GM23338 (cell line): ENCODE results near the gene GLCCI1. TPM values are rescaled to one million over a fixed set of nuclear protein-coding genes. Genes with fewer than 3 reads are reported as not detected.

Source experiments
- ATAC-seq: fragments of 200-7000 bp; cut with Tn5 transposase; 3 replicates; pipeline ENCODE4 v1.9.1; 2020
- DNase-seq: peaks from one replicate; pipeline ENCODE4 v3.0.0-alpha.2; 2015; ENCODE audit warnings: low spot score
- H2AFZ ChIP-seq: fragments of 200-600 bp; sonication (generic); 2 replicates; pipeline ENCODE4 v1.8.0; 2016; ENCODE audit warnings: antibody characterized with exemption, mild to moderate bottlenecking, moderate library complexity
- H3F3A ChIP-seq: fragments of 200-600 bp; sonication (generic); replicated peaks from 2 replicates; pipeline ENCODE4 v1.8.0; 2017; ENCODE audit warnings: antibody characterized with exemption, mixed run types, low read depth
- H3K27ac ChIP-seq: fragments of 200-600 bp; sonication (generic); 2 replicates; pipeline ENCODE4 v1.6.1; 2016; ENCODE audit warnings: low read depth
- H3K27me3 ChIP-seq: fragments of 200-600 bp; sonication (generic); 2 replicates; pipeline ENCODE4 v1.8.0; 2016; ENCODE audit warnings: mild to moderate bottlenecking, mixed run types, moderate library complexity; ENCODE audit not compliant: insufficient read depth
- H3K36me3 ChIP-seq: fragments of 200-600 bp; sonication (generic); 2 replicates; pipeline ENCODE4 v1.8.0; 2016; ENCODE audit warnings: mild to moderate bottlenecking; ENCODE audit not compliant: insufficient read depth
- H3K4me1 ChIP-seq: fragments of 200-600 bp; sonication (generic); 2 replicates; pipeline ENCODE4 v1.8.0; 2016; ENCODE audit warnings: mild to moderate bottlenecking, moderate library complexity; ENCODE audit not compliant: insufficient read depth
- H3K4me2 ChIP-seq: fragments of 200-600 bp; sonication (generic); 2 replicates; pipeline ENCODE4 v1.7.1; 2017; ENCODE audit warnings: mixed run types
- H3K4me3 ChIP-seq: fragments of 200-600 bp; sonication (generic); 2 replicates; pipeline ENCODE4 v1.6.1; 2016; ENCODE audit warnings: mixed run types
- H3K79me2 ChIP-seq: fragments of 200-600 bp; sonication (generic); replicated peaks from 2 replicates; pipeline ENCODE4 v1.8.0; 2017; ENCODE audit warnings: mild to moderate bottlenecking; ENCODE audit not compliant: insufficient read depth
- H3K9me2 ChIP-seq: fragments of 200-600 bp; sonication (generic); 2 replicates; pipeline ENCODE4 v1.8.0; 2017; ENCODE audit not compliant: insufficient read depth
- H4K20me1 ChIP-seq: fragments of 200-600 bp; sonication (generic); replicated peaks from 2 replicates; pipeline ENCODE4 v1.8.0; 2017; ENCODE audit warnings: mild to moderate bottlenecking; ENCODE audit not compliant: insufficient read depth
- H3K27ac Mint-ChIP-seq: 2 replicates; pipeline ENCODE4 v1.8.0; 2020; ENCODE audit warnings: inconsistent platforms, mild to moderate bottlenecking, moderate library complexity, mixed read lengths
- H3K27me3 Mint-ChIP-seq: 3 replicates; pipeline ENCODE4 v1.8.0; 2022; ENCODE audit warnings: low read depth, mild to moderate bottlenecking, moderate library complexity, mixed read lengths, inconsistent platforms; ENCODE audit not compliant: insufficient read depth, poor library complexity
- H3K36me3 Mint-ChIP-seq: 3 replicates; pipeline ENCODE4 v1.8.0; 2021; ENCODE audit warnings: low read depth, mild to moderate bottlenecking, inconsistent platforms, moderate library complexity, mixed read lengths
- H3K4me1 Mint-ChIP-seq: 3 replicates; pipeline ENCODE4 v1.8.0; 2020; ENCODE audit warnings: mild to moderate bottlenecking, inconsistent platforms, mixed read lengths
- H3K4me3 Mint-ChIP-seq: 3 replicates; pipeline ENCODE4 v1.8.0; 2021; ENCODE audit warnings: moderate library complexity, mild to moderate bottlenecking, inconsistent platforms, mixed read lengths
- H3K9me3 Mint-ChIP-seq: 3 replicates; pipeline ENCODE4 v1.8.0; 2020; ENCODE audit warnings: moderate library complexity, mild to moderate bottlenecking, inconsistent platforms, mixed read lengths
- CTCF ChIP-seq, 2 experiments: fragments of 200-600 bp in 1 of 2; sonication (generic) in 1 of 2; conservative IDR thresholded peaks; 2 replicates each; pipeline versions ENCODE4 v1.5.1 to v1.6.1; 2016 to 2017; ENCODE audit warnings: antibody characterized with exemption in 2 of 2, low read depth in 2 of 2, mild to moderate bottlenecking in 2 of 2, moderate library complexity in 1 of 2
- ETS1 ChIP-seq: IDR thresholded peaks from 2 replicates; pipeline ENCODE4 v1.6.1; 2016; ENCODE audit warnings: antibody characterized with exemption
- EZH2 ChIP-seq: fragments of 200-600 bp; sonication (generic); IDR thresholded peaks from one replicate; pipeline ENCODE4 v1.8.0; 2017; ENCODE audit warnings: antibody characterized with exemption, mild to moderate bottlenecking, low read depth; ENCODE audit not compliant: unreplicated experiment
- EZH2phosphoT487 ChIP-seq: fragments of 200-600 bp; sonication (generic); IDR thresholded peaks from one replicate; pipeline ENCODE4 v1.8.1; 2018; ENCODE audit warnings: antibody characterized with exemption; ENCODE audit not compliant: unreplicated experiment
- JUNB ChIP-seq: IDR thresholded peaks from one replicate; pipeline ENCODE4 v1.6.1; 2016; ENCODE audit warnings: antibody characterized with exemption; ENCODE audit not compliant: unreplicated experiment
- NANOG ChIP-seq: IDR thresholded peaks from 2 replicates; pipeline ENCODE4 v1.6.1; 2016; ENCODE audit warnings: antibody characterized with exemption, borderline replicate concordance
- ZNF114 ChIP-seq: fragments of 250-450 bp; sonication (Bioruptor Pico); IDR thresholded peaks from 2 replicates; pipeline ENCODE4 v1.5.0; 2020; ENCODE audit warnings: mild to moderate bottlenecking, moderate library complexity
- ZNF331 ChIP-seq: fragments of 250-450 bp; sonication (Bioruptor Pico); IDR thresholded peaks from 2 replicates; pipeline ENCODE4 v1.5.0; 2020; ENCODE audit warnings: low read depth, mild to moderate bottlenecking, moderate library complexity
- ZNF462 ChIP-seq: fragments of 250-450 bp; sonication (Bioruptor Pico); IDR thresholded peaks from 2 replicates; pipeline ENCODE4 v1.5.0; 2020; ENCODE audit warnings: mild to moderate bottlenecking, moderate library complexity
- polyA plus RNA-seq: library from polyadenylated mRNA; unstranded; fragments of >200 nt; fragmentation: Nextera tagmentation; extraction: Ambion mirVana; gene quantifications from 2 replicates; pipeline ENCODE4 v1.2.1, GENCODE V29; 2016
- total RNA-seq: library from RNA; depleted of rRNA; stranded (reverse); fragments of >200 nt; shearing (Covaris generic); gene quantifications from 2 replicates; pipeline ENCODE4 v1.2.3, GENCODE V29; 2014

GLCCI1 gene
- total and polyA plus RNA-seq, 2 experiments from 2014 or later = 15.0 to 15.7 TPM

- Histone ChIP-seq H3K4me1 (peaks cover 22% of the 10 kb centered on the region), H3K4me3 (no peak overlapping the region), H3K79me2 (no peaks in the 10 kb centered on the region), H4K20me1 (no peaks in the 10 kb centered on the region), H3K27me3 (no peaks in the 10 kb centered on the region), H3F3A (no peaks in the 10 kb centered on the region), H2AFZ (no peak overlapping the region), H3K4me2 (no peak overlapping the region), H3K9me2 (0 out of 2 replicates have a peak, but pooled peaks cover 5% of the 10 kb centered on the region), H3K27ac (no peak overlapping the region), H3K36me3 (no peaks in the 10 kb centered on the region)
- H3K4me3 Mint-ChIP-seq = no peak overlapping the region; the same call in 2 of the 3 replicates
- peak; percentile 34; the same call in 2 of the 3 replicates for ATAC-seq
- peaks cover 3% of the 10 kb centered on the region; the same call in 1 of the 3 replicates for H3K9me3 Mint-ChIP-seq
- peaks cover 11% of the 10 kb centered on the region for H3K36me3 Mint-ChIP-seq
- TF ChIP-seq ZNF462 (CRISPR knock-in tag) (no peak), NANOG (no peak), CTCF (conservative IDR thresholded peaks at IDR 0.05; ENCODE audit: low read depth in 2 of 2) (no peak), ZNF114 (CRISPR knock-in tag) (no peak), ZNF331 (CRISPR knock-in tag) (no peak), ETS1 (no peak), EZH2 (no peak), JUNB (no peak), EZH2phosphoT487 (no peak)
- peaks cover 12% of the 10 kb centered on the region for H3K27me3 Mint-ChIP-seq
- peak overlapping the region; percentile 37; the same call in 1 of the 2 replicates for H3K27ac Mint-ChIP-seq
- peaks cover 32% of the 10 kb centered on the region for H3K4me1 Mint-ChIP-seq
- DNase-seq = no peak
Measured at GRCh38 chr7:8109196-8110022, 140.8 kb downstream of the GLCCI1 start.
